Stimulated activated CD8-positive, alpha-beta memory T cell treated with anti-CD3 and anti-CD28 coated beads, Interleukin-2, amount 100 ng/mL, for 1 hour (primary cell): Measurements from ENCODE around the gene XXYLT1.
"Not testable (repeated sequence)": the region's sequence is repeated elsewhere in the genome, so short reads cannot be mapped to it uniquely, and the experiment has no call there.

Experiments
- DNase-seq, 2 donors: peaks; one replicate each; pipeline ENCODE4 v3.0.0-alpha.2; 2020; ENCODE audit warnings: low read depth in 2 of 2

The XXYLT1 gene

DNA sequence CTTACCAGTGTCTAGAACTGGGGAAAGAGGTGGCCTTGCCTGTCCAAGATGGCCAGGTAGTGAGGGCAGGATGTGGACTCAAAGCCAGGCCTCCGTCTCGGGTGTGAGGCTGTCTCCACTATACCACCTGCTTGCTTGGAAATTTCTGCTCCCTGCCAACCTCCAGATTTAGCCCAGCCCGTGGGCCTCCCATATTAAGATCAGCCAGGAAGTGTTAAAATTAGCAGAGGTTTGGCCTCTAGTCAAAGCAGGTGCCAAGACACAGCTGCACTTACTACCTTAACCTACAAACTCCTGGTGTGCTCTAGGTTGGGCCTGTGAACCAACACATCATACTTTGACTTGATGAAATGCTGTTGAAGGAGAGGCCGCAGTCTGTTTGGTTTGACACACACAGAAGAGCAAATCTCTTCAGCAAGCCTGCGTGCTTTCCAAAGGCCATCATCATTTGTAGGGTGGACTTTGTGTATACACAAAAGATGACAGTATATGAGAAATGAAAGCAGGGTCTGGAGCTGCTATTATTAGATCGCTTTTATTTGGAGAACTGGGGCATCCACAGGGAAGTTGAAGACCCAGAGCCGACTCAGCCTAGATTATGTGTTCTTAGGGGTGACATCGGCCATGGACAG lies 206.5 kb downstream of the XXYLT1 start:
- no peak for DNase-seq

GRCh38 chr3:195063581-195064193 lies 207.3 kb downstream of the XXYLT1 start:
- no peak for DNase-seq

DNA sequence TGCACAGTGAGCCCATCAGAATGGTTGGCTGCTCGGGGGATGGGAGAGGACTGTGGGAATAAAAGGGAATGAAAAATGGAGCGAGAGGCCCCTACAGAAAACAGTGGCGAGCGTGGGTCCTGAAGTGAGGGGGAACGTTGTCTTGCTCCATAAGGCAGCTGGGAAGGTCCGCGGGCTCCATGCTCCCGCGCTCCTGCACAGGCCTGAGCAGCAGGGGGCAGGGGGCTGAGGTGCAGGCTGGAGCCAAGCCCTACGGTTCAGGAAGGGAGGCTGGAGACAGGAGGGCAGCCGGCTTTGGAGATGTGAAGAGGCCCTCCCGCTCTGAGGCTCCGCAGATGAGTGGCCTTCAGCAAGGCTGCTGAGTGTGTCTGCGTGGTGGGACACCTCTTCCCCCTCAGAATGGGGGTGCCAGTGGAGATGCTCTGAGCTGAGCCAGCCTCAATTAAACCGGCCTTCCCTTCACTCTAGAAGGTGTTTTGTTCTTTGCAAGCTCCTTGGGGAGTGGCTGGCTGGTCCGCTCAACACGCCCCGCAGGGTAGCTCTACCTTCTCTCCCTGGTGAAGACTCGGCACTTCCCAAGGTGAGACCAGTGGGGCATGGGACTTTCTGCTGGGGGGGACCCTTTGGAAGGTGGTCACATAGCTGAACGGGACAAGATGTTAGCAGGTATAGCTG lies 208.0 kb downstream of the XXYLT1 start:
- no peak for DNase-seq

DNA sequence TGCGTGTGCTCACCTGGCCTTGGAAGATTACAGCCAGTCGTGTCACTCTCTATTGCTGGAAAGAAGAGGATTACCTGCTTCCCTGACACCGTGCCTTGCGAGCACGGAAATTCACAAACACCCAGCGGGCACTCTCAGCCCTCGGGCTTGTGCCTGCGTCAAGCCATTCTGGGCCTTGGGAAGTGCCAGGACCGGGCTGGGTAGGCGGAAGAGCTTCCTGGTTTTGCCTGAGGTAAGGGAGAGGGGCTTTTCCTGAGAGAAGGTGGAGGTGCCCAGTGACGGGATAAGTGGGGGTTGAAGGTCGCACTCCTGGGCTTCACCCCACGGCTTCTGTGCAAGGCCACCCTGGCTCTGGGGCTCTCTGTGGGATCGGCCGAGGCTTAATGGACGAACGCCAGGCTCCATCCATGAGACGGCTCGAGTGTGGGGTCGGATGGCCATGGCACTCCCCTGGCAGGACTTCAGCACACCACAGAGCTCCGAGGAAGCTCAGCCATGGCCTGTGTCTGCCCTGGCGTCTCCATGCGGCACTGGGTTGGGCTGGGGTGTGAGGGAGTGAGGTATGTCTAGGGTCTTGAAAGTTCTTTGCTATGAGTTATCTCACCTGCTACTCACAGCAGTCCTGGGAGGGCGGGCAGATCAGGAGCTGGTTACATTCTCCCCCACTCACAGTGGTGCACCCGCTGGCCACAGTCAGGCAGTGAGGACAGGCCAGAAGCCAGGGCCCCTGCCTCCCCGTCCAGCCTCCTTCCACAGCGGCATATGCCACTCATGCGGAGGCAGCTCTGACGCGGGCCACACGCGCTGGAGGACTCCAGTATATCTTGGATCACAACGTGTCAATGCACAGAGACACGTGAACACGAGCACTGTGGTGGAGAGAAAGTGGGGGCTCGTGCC lies 209.0 kb downstream of the XXYLT1 start:
- no peak for DNase-seq

- DNase-seq: no peak
Measured at GRCh38 chr3:195060531-195061291, 210.2 kb downstream of the XXYLT1 start.

DNA sequence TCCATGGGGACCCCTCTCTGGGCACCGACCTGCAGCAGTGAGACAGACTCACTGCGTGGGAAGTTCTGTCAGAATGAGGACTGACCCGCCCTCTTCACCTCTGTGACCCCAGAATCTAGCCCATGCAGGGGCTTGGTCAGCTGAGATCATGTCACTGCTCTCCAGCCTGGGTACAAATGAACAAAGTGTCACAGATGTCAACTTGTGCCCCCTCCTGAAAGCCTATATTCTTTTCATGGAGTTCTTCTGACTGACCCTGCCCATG lies 210.8 kb downstream of the XXYLT1 start:
- no peak for DNase-seq

DNA sequence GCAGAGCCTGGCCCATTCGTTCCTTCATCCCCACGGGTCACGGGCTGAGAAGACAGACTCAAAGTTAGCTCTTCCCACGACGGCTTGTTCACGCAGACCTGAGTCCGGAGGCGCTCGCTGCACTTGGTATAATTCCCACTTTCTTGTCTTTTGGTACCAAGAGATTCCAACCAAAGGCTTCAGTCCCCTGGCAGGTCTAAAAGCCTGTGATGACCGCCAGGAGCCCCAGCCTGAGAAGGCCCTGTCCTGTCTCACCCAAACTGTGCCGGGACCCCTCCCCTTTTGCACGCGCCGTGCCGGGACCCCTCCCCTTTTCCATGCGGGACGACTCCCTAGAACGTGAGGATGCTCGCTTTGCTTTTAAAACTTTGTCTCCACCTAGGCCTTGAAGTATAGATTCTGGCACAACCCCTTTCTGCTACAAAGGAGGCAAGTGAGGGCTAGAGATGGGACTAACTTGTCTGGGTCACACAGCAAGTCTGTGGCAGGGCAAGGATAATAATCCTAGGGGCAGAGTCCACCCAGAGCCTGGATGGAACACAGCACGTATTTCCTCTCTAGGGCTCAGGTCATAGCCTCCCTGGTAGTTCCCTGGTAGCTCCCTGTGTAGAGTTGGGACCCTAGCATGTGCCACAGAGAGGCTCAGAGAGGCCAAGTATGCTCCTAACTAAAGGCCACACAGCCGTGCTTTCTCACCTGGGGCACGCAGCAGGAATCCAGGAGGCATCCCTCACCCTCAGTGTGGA lies 211.3 kb downstream of the XXYLT1 start:
- DNase-seq: no peak

DNA sequence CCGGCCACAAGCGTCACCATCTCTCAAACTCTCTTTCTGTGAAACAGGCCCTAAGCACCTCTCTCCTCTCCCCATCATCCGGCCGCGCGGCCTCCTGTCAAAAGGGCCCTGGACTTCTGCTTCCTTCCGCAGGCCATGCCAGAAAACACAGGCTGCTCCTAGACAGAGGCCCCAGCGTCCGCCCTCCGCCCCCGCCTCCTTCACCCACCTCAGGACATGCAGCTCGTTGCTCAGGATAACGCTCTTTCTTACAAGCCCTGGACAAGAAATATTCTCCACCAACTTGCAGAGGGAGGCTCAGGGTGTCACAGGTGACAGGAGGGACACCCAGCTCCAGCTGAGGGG lies 212.0 kb downstream of the XXYLT1 start:
- no peak for DNase-seq

- no peak for DNase-seq
Measured at GRCh38 chr3:195058336-195059005, 212.5 kb downstream of the XXYLT1 start.

DNA sequence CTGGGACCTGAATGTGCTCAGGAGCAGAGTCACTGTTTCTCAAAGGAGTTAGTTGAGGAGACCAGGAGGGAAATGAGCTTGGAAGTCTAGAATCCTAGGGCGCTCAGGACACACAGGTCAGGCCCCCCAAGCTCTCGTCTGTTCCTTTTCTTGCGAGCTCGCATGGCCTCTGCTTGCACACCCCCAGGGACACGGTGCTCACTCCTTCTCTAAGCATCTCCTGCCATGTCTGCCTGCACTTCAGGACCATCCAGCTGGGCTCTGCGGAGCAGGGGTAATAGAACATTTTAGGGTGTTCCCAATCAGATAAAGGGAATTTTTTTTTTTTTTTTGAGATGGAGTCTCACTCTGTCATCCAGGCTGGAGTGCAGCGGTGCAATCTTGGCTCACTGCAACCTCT lies 213.2 kb downstream of the XXYLT1 start:
- no peak for DNase-seq

DNA sequence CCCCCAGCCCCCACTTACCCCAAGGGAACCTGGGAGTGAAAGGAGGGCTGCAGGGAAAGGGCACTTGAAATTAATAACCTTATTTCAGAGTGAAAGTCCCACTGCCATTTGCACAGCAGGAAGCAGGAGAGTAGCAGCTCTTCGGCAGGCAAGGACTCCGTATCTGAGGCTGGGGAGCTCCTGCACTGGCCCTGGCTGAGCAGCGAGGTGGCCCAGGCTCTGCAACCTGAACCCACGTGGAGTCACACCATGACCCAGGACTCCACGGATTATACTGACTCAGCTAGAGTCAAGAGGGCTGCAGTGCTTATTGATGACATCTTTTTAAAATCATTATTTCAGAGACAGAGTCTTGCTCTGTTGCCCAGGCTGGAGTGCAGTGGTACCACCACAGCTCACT lies 214.5 kb downstream of the XXYLT1 start:
- DNase-seq: no peak

DNA sequence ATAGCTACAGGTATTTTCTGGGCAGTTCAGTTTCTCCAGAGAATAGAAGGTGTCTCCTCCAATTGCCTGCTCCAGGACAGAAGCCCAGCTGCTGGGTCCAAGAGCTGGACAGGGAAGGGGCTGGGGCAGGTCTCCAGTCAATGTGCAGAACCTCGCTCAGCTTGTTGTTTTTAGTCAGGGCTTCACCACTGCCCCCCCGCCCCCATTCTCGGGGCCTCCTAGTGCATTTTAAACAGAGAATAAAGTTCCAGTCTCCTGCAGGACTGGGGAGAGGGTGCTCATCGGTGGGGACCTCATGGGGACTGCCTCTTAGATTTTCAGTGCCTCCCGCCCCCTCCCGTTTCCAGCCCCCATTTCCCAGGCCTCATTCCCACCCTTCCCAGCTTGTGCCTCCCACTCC lies 216.6 kb downstream of the XXYLT1 start:
- DNase-seq: no peak

DNA sequence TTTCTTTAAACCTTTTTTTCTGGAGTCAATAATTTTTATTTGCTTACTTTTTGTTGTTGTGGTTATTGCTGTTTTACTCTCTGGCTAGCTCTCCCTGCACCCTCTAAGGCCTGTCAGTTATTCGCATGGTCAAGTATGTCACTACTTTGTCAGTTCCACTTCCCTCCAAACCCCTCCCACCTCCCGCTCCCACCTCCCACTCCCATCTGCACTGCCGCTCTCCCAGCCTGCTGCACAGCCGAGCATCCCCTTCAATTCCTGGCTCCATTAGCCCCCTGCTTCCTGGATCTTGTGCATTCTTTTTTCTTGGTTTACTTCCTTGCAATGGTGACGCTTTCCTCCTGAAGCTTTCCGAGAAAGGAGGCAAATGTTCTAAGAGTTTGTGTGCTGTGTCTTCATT lies 218.0 kb downstream of the XXYLT1 start:
- DNase-seq: no peak

- DNase-seq: not testable (repeated sequence)
Measured at GRCh38 chr3:195050296-195050695, 220.7 kb downstream of the XXYLT1 start.

GRCh38 chr3:195048059-195048905 lies 222.7 kb downstream of the XXYLT1 start:
- DNase-seq: no peak

- no peak for DNase-seq
Measured at GRCh38 chr3:195047536-195047935, 223.4 kb downstream of the XXYLT1 start.

GRCh38 chr3:195046441-195046840 lies 224.5 kb downstream of the XXYLT1 start:
- no peak for DNase-seq

DNA sequence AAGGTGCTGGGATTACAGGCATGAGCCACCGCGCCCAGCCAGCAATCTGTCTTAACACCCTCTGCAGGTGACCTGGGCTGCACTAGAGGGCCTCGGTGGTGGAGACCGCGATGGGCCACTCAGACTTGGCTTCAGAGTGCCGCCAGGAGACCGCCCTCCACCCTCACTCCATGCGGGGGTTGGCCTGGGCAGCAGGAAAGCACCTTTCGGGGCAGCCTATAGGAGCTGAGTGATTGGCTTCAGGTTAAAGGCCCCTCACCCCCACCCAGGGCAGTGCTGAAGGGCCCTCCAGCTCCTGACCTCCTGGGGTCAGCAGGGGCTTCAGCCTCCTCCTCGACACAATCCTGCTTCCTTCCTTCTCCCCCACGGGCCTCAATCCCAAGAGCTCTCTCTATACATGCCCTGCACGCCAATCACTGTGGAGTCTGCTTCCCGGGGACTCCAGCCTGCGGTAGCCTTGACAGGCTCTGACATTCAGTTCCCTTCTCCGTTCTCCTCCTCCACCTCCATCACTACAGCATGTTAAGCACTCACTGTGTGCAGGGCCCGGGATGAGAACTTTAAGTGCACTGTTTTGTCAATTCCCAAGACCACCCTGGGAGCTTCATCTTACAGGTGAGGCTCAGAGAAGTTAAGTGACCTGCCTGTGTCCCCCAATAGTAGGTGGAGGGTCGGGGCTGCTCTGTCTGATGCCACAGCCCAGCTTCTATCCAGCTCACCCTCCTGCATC lies 225.3 kb downstream of the XXYLT1 start:
- DNase-seq: no peak

GRCh38 chr3:195044411-195044810 lies 226.5 kb downstream of the XXYLT1 start:
- no peak for DNase-seq
